Activated T-cell treated with anti-CD3 and anti-CD28 coated beads, Interleukin-2, amount 50 U/mL, for 48 hours (primary cell): Measurements from ENCODE around the gene RAB11A.
"Not testable (repeated sequence)": the region's sequence is repeated elsewhere in the genome, so short reads cannot be mapped to it uniquely, and the experiment has no call there.

Experiments
- DNase-seq, 2 experiments: peaks; one replicate each; pipeline ENCODE4 v3.0.0-alpha.2; 2020

RAB11A gene

GRCh38 chr15:65845826-65846519 lies 23.3 kb upstream of the RAB11A start:
- no peak for DNase-seq

- DNase-seq: no peak
These were observed 21.3 kb upstream of the RAB11A start for GRCh38 chr15:65847989-65848388.

GRCh38 chr15:65851981-65852380 lies 17.3 kb upstream of the RAB11A start:
- DNase-seq: no peak

GRCh38 chr15:65856821-65857455 lies 12.4 kb upstream of the RAB11A start:
- peak; percentile 84 to 90 for DNase-seq

- DNase-seq: no peak
These were observed 11.4 kb upstream of the RAB11A start for GRCh38 chr15:65857718-65858402.

- peak; percentile 74 to 79 for DNase-seq
These were observed 6.6 kb upstream of the RAB11A start for GRCh38 chr15:65862682-65863081.

GRCh38 chr15:65863106-65863505 lies 6.2 kb upstream of the RAB11A start:
- DNase-seq: no peak

GRCh38 chr15:65867244-65867643 lies 2.0 kb upstream of the RAB11A start:
- no peak for DNase-seq

GRCh38 chr15:65867933-65868332 lies 1.4 kb upstream of the RAB11A start:
- not testable (repeated sequence) for DNase-seq

- no peak for DNase-seq
These were observed 655 bp upstream of the RAB11A start for GRCh38 chr15:65868546-65869125.

- peak; percentile 47 to 48 for DNase-seq
These were observed 922 bp downstream of the RAB11A start for GRCh38 chr15:65869954-65870871.

GRCh38 chr15:65870889-65871533 lies 1.7 kb downstream of the RAB11A start:
- DNase-seq: no peak

- DNase-seq: not testable (repeated sequence)
These were observed 2.6 kb downstream of the RAB11A start for GRCh38 chr15:65871886-65872285.

- DNase-seq: not testable (repeated sequence)
These were observed 3.3 kb downstream of the RAB11A start for GRCh38 chr15:65872596-65872995.

- DNase-seq: no peak
These were observed 4.0 kb downstream of the RAB11A start for GRCh38 chr15:65873256-65873655.

GRCh38 chr15:65875458-65875857 lies 6.2 kb downstream of the RAB11A start:
- DNase-seq: no peak

GRCh38 chr15:65877749-65878148 lies 8.5 kb downstream of the RAB11A start:
- DNase-seq: no peak

GRCh38 chr15:65881766-65882434 lies 12.6 kb downstream of the RAB11A start:
- no peak for DNase-seq

- no peak for DNase-seq
These were observed 14.3 kb downstream of the RAB11A start for GRCh38 chr15:65883571-65883970.

GRCh38 chr15:65884511-65884910 lies 15.2 kb downstream of the RAB11A start:
- DNase-seq: no peak

- no peak for DNase-seq
These were observed 16.5 kb downstream of the RAB11A start for GRCh38 chr15:65885668-65886218.
